ENCODE data around the gene GJC1.

The GJC1 gene

DNA sequence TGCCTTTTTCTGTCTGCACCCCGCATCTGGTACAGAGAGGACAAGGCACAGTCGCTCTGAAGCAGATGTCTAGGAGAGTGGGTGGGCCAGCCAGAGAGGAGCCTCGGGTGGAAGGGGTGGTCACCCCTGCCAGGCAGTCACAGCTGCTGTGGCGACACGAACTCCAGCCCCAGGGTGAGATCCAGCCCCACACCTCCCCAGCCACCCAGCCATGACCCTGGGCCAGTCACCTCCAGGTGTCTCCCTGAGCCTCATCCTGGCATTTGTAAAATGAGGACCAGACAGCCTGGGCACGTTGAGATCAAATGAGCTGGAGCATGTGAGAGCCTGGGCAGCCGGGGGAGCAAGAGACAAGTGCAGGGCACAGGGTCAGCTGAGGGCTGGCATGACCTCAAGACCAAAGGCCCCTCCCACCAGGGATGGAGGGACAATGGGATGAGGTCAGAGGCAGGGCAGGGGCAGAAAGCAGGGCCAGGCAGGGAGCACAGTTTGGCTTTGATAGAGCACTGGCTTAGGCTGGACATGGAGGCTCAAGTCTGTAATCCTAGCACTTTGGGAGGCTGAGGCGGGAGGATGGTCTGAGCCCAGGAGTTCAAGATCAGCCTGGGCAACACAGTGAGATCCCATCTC is 63.6 kb downstream of the GJC1 start:
- no peaks in the 10 kb centered on the region for H3K27me3 ChIP-seq (ENCODE audit: low read length)
- no peaks in the 10 kb centered on the region for H3K79me2 ChIP-seq (ENCODE audit: insufficient read depth, low read length)
- no peak overlapping the region for H3K4me2 ChIP-seq (ENCODE audit: low read depth, low read length, poor library complexity, severe bottlenecking)
- no peaks in the 10 kb centered on the region for H3K9me2 ChIP-seq (replicated peaks; ENCODE audit: insufficient read depth, low read length)
- H3K9me3 ChIP-seq (ENCODE audit: insufficient read depth, low read length): no peaks in the 10 kb centered on the region
- no peak for TF ChIP-seq EZH2phosphoT487 (conservative IDR thresholded peaks at IDR 0.05; ENCODE audit: low read length)
- TF ChIP-seq, protein P1, sequence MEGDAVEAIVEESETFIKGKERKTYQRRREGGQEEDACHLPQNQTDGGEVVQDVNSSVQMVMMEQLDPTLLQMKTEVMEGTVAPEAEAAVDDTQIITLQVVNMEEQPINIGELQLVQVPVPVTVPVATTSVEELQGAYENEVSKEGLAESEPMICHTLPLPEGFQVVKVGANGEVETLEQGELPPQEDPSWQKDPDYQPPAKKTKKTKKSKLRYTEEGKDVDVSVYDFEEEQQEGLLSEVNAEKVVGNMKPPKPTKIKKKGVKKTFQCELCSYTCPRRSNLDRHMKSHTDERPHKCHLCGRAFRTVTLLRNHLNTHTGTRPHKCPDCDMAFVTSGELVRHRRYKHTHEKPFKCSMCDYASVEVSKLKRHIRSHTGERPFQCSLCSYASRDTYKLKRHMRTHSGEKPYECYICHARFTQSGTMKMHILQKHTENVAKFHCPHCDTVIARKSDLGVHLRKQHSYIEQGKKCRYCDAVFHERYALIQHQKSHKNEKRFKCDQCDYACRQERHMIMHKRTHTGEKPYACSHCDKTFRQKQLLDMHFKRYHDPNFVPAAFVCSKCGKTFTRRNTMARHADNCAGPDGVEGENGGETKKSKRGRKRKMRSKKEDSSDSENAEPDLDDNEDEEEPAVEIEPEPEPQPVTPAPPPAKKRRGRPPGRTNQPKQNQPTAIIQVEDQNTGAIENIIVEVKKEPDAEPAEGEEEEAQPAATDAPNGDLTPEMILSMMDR (IDR thresholded peaks at IDR 0.05; ENCODE audit: insufficient read depth, low read length, poor library complexity, severe bottlenecking): no peak
- no peak overlapping the region for H3K4me3 ChIP-seq (ENCODE audit: insufficient read depth, low read length, poor library complexity, severe bottlenecking)
- no peaks in the 10 kb centered on the region for H4K20me1 ChIP-seq (ENCODE audit: low read depth, low read length)
- no peak overlapping the region for H2AFZ ChIP-seq (ENCODE audit: low read depth, low read length, severe bottlenecking)
- H3F3A ChIP-seq (ENCODE audit: insufficient read depth): no peaks in the 10 kb centered on the region
- H3K36me3 ChIP-seq (ENCODE audit: low read length): no peaks in the 10 kb centered on the region
- no peak overlapping the region for H3K27ac ChIP-seq (ENCODE audit: low read depth, low read length)
- H3K9ac ChIP-seq (ENCODE audit: low read length): no peak overlapping the region

DNA sequence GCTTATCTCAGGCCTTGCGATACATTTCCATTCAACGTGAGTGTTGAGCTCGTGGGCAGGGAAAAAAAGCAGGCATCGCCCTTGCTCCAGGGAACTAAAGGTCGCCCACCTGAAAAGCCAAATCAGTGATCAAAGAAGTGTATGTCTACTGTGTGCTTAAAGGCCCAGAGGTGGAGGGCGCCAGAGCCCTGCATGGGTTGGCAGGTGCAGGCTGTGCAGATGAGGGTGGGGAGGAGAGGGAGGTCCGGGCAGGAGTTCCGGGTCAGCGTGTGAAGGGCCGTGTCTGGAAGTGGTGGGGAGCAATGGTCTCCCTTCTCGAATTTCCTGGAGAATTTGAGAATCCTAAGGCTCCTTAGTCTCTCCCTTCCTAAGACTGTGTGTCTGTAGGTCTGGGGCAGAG is 64.1 kb downstream of the GJC1 start:
- no peaks in the 10 kb centered on the region for H3K9me3 ChIP-seq (ENCODE audit: insufficient read depth, low read length)

DNA sequence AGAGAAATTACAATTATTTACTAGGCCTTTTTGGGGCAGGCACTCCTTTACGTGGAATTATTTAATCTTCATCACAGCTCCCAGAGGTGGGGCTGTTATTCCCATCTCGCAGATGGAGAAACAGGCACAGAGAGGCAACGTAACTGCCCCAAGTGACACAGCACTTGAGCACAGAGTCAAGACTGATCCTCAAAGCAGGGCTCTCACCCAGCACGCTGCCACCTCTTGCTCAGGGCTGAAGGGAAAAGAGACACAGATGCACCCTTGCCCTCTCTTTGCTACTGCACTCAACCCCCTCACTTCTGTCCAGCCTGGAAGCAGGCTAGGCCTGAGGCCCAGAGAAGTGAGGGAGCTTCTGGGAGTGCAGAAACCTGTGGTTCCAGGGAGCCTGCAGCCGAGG is 66.9 kb downstream of the GJC1 start:
- Histone ChIP-seq H3K9me3 (ENCODE audit: insufficient read depth, low read length) (no peaks in the 10 kb centered on the region), H3K9me2 (replicated peaks; ENCODE audit: insufficient read depth, low read length) (no peaks in the 10 kb centered on the region), H2AFZ (ENCODE audit: low read depth, low read length, severe bottlenecking) (no peak overlapping the region), H3K4me3 (ENCODE audit: insufficient read depth, low read length, poor library complexity, severe bottlenecking) (no peak overlapping the region), H3K9ac (ENCODE audit: low read length) (no peak overlapping the region), H3K79me2 (ENCODE audit: insufficient read depth, low read length) (no peaks in the 10 kb centered on the region), H3K4me2 (ENCODE audit: low read depth, low read length, poor library complexity, severe bottlenecking) (no peak overlapping the region), H3F3A (ENCODE audit: insufficient read depth) (no peaks in the 10 kb centered on the region), H3K36me3 (ENCODE audit: low read length) (no peaks in the 10 kb centered on the region), H4K20me1 (ENCODE audit: low read depth, low read length) (no peaks in the 10 kb centered on the region), H3K27me3 (ENCODE audit: low read length) (no peaks in the 10 kb centered on the region), H3K27ac (ENCODE audit: low read depth, low read length) (no peak overlapping the region)
- no peak for TF ChIP-seq EZH2phosphoT487 (conservative IDR thresholded peaks at IDR 0.05; ENCODE audit: low read length)
- TF ChIP-seq, protein P1 (IDR thresholded peaks at IDR 0.05; ENCODE audit: insufficient read depth, low read length, poor library complexity, severe bottlenecking): no peak

More for the DNA sequence above, 64.1 kb downstream of the GJC1 start:
- Histone ChIP-seq H3K4me2 (ENCODE audit: low read depth, low read length, poor library complexity, severe bottlenecking) (no peak overlapping the region), H3F3A (ENCODE audit: insufficient read depth) (no peaks in the 10 kb centered on the region), H3K79me2 (ENCODE audit: insufficient read depth, low read length) (no peaks in the 10 kb centered on the region), H3K9ac (ENCODE audit: low read length) (no peak overlapping the region), H3K36me3 (ENCODE audit: low read length) (no peaks in the 10 kb centered on the region), H3K27me3 (ENCODE audit: low read length) (no peaks in the 10 kb centered on the region), H3K4me3 (ENCODE audit: insufficient read depth, low read length, poor library complexity, severe bottlenecking) (no peak overlapping the region), H2AFZ (ENCODE audit: low read depth, low read length, severe bottlenecking) (no peak overlapping the region), H3K27ac (ENCODE audit: low read depth, low read length) (no peak overlapping the region), H3K9me2 (replicated peaks; ENCODE audit: insufficient read depth, low read length) (no peaks in the 10 kb centered on the region), H4K20me1 (ENCODE audit: low read depth, low read length) (no peaks in the 10 kb centered on the region)
- no peak for TF ChIP-seq EZH2phosphoT487 (conservative IDR thresholded peaks at IDR 0.05; ENCODE audit: low read length)
- TF ChIP-seq, protein P1 (IDR thresholded peaks at IDR 0.05; ENCODE audit: insufficient read depth, low read length, poor library complexity, severe bottlenecking): no peak
